Measurements from ENCODE around the gene FRMPD3. TPM values are rescaled to one million over a fixed set of nuclear protein-coding genes. Genes with fewer than 3 reads are reported as not detected.

The FRMPD3 gene
- total and polyA plus RNA-seq, 2 of the 8 experiments (the other 6 are each of a cell fraction or from before 2014, with no cell fraction given), result 0.38 to 0.56 TPM

DNA sequence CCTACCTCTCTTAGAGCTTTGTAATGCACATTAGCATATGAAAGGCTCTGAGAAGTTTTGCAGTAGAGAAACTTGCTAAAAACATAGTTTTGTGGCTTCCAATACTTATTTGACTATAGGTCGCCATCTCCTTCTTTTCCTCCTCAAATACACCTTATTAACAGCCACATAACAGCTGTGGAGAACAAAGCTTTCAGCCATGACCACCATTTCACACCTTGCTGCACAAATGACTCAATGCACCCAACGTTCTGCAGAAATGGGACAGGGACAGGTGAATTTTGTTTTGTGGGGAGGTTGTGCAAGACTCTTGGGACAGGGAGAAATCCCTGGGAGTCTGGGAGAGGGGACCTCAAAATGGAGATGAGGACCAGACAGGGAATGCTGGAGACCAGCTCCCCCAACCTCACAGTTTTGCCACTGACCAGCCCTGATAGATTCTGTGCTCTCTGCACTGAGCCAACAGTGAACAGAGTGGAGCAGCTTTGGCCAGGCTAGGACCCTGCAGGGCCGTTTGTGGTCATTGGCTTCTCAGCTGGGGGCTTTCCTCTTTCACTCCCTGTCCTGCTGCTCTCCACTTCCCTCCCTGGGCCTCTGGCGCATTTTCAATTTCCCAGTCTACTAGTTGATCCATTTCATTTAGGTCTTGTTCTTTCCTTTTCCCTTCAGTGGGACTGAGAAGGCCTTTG, 16.6 kb downstream of the FRMPD3 start (continued):
- TF ChIP-seq, protein P1, sequence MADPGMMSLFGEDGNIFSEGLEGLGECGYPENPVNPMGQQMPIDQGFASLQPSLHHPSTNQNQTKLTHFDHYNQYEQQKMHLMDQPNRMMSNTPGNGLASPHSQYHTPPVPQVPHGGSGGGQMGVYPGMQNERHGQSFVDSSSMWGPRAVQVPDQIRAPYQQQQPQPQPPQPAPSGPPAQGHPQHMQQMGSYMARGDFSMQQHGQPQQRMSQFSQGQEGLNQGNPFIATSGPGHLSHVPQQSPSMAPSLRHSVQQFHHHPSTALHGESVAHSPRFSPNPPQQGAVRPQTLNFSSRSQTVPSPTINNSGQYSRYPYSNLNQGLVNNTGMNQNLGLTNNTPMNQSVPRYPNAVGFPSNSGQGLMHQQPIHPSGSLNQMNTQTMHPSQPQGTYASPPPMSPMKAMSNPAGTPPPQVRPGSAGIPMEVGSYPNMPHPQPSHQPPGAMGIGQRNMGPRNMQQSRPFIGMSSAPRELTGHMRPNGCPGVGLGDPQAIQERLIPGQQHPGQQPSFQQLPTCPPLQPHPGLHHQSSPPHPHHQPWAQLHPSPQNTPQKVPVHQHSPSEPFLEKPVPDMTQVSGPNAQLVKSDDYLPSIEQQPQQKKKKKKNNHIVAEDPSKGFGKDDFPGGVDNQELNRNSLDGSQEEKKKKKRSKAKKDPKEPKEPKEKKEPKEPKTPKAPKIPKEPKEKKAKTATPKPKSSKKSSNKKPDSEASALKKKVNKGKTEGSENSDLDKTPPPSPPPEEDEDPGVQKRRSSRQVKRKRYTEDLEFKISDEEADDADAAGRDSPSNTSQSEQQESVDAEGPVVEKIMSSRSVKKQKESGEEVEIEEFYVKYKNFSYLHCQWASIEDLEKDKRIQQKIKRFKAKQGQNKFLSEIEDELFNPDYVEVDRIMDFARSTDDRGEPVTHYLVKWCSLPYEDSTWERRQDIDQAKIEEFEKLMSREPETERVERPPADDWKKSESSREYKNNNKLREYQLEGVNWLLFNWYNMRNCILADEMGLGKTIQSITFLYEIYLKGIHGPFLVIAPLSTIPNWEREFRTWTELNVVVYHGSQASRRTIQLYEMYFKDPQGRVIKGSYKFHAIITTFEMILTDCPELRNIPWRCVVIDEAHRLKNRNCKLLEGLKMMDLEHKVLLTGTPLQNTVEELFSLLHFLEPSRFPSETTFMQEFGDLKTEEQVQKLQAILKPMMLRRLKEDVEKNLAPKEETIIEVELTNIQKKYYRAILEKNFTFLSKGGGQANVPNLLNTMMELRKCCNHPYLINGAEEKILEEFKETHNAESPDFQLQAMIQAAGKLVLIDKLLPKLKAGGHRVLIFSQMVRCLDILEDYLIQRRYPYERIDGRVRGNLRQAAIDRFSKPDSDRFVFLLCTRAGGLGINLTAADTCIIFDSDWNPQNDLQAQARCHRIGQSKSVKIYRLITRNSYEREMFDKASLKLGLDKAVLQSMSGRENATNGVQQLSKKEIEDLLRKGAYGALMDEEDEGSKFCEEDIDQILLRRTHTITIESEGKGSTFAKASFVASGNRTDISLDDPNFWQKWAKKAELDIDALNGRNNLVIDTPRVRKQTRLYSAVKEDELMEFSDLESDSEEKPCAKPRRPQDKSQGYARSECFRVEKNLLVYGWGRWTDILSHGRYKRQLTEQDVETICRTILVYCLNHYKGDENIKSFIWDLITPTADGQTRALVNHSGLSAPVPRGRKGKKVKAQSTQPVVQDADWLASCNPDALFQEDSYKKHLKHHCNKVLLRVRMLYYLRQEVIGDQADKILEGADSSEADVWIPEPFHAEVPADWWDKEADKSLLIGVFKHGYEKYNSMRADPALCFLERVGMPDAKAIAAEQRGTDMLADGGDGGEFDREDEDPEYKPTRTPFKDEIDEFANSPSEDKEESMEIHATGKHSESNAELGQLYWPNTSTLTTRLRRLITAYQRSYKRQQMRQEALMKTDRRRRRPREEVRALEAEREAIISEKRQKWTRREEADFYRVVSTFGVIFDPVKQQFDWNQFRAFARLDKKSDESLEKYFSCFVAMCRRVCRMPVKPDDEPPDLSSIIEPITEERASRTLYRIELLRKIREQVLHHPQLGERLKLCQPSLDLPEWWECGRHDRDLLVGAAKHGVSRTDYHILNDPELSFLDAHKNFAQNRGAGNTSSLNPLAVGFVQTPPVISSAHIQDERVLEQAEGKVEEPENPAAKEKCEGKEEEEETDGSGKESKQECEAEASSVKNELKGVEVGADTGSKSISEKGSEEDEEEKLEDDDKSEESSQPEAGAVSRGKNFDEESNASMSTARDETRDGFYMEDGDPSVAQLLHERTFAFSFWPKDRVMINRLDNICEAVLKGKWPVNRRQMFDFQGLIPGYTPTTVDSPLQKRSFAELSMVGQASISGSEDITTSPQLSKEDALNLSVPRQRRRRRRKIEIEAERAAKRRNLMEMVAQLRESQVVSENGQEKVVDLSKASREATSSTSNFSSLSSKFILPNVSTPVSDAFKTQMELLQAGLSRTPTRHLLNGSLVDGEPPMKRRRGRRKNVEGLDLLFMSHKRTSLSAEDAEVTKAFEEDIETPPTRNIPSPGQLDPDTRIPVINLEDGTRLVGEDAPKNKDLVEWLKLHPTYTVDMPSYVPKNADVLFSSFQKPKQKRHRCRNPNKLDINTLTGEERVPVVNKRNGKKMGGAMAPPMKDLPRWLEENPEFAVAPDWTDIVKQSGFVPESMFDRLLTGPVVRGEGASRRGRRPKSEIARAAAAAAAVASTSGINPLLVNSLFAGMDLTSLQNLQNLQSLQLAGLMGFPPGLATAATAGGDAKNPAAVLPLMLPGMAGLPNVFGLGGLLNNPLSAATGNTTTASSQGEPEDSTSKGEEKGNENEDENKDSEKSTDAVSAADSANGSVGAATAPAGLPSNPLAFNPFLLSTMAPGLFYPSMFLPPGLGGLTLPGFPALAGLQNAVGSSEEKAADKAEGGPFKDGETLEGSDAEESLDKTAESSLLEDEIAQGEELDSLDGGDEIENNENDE (IDR thresholded peaks at IDR 0.05; ENCODE audit: insufficient replicate concordance, low read length), result no peak
- TF ChIP-seq BACH1 (IDR thresholded peaks at IDR 0.05; ENCODE audit: low read length), result no peak
- no peak for TF ChIP-seq CEBPB (IDR thresholded peaks at IDR 0.05; ENCODE audit: low read depth, low read length)
- TF ChIP-seq, protein P2, sequence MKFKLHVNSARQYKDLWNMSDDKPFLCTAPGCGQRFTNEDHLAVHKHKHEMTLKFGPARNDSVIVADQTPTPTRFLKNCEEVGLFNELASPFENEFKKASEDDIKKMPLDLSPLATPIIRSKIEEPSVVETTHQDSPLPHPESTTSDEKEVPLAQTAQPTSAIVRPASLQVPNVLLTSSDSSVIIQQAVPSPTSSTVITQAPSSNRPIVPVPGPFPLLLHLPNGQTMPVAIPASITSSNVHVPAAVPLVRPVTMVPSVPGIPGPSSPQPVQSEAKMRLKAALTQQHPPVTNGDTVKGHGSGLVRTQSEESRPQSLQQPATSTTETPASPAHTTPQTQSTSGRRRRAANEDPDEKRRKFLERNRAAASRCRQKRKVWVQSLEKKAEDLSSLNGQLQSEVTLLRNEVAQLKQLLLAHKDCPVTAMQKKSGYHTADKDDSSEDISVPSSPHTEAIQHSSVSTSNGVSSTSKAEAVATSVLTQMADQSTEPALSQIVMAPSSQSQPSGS (IDR thresholded peaks at IDR 0.05; ENCODE audit: low read length), result no peak
- TF ChIP-seq SP4 (IDR thresholded peaks at IDR 0.05; ENCODE audit: low read length), result no peak
- TF ChIP-seq PHF8 (conservative IDR thresholded peaks at IDR 0.05; ENCODE audit: low read depth, low read length), result no peak
- no peak for TF ChIP-seq CREB1 (IDR thresholded peaks at IDR 0.05)
- TF ChIP-seq TEAD4 (IDR thresholded peaks at IDR 0.05; ENCODE audit: low read depth, low read length), result no peak
